ENCODE data around the gene DHRS9.
"Not testable (repeated sequence)": the region's sequence is repeated elsewhere in the genome, so short reads cannot be mapped to it uniquely, and the experiment has no call there.

- not testable (repeated sequence) for TF ChIP-seq POLR2A, CTCF (IDR thresholded peaks at IDR 0.05)
Measured at GRCh38 chr2:169064199-169064598, 5.2 kb upstream of the DHRS9 start.
